MG63 (cell line): ENCODE measurements around the gene GNAO1. TPM values are rescaled to one million over a fixed set of nuclear protein-coding genes. Genes with fewer than 3 reads are reported as not detected.

Experiments
- DNase-seq: peaks from one replicate; pipeline ENCODE4 v3.0.0-alpha.2; 2020
- H3K27me3 ChIP-seq: fragments of 250-450 bp; sonication (Bioruptor Pico); 2 replicates; pipeline ENCODE4 v1.5.1; 2020; ENCODE audit warnings: mild to moderate bottlenecking, moderate library complexity
- H3K36me3 ChIP-seq: fragments of 250-450 bp; sonication (Bioruptor Pico); 2 replicates; pipeline ENCODE4 v1.5.1; 2020; ENCODE audit warnings: mild to moderate bottlenecking, moderate library complexity
- H3K4me3 ChIP-seq: fragments of 250-450 bp; sonication (Bioruptor Pico); 2 replicates; pipeline ENCODE4 v1.5.1; 2020; ENCODE audit warnings: mild to moderate bottlenecking, moderate library complexity
- H3K9me3 ChIP-seq: fragments of 250-450 bp; sonication (Bioruptor Pico); 2 replicates; pipeline ENCODE4 v1.5.1; 2020; ENCODE audit warnings: mild to moderate bottlenecking, moderate library complexity
- total RNA-seq: library from RNA; depleted of rRNA; stranded (reverse); fragments of >200 nt; shearing (Covaris generic); gene quantifications from 2 replicates; pipeline ENCODE4 v1.2.3, GENCODE V29; 2014; ENCODE audit warnings: low replicate concordance

Gene GNAO1
- total RNA-seq, 1 experiment from 2014 or later: 0.92 TPM

DNA sequence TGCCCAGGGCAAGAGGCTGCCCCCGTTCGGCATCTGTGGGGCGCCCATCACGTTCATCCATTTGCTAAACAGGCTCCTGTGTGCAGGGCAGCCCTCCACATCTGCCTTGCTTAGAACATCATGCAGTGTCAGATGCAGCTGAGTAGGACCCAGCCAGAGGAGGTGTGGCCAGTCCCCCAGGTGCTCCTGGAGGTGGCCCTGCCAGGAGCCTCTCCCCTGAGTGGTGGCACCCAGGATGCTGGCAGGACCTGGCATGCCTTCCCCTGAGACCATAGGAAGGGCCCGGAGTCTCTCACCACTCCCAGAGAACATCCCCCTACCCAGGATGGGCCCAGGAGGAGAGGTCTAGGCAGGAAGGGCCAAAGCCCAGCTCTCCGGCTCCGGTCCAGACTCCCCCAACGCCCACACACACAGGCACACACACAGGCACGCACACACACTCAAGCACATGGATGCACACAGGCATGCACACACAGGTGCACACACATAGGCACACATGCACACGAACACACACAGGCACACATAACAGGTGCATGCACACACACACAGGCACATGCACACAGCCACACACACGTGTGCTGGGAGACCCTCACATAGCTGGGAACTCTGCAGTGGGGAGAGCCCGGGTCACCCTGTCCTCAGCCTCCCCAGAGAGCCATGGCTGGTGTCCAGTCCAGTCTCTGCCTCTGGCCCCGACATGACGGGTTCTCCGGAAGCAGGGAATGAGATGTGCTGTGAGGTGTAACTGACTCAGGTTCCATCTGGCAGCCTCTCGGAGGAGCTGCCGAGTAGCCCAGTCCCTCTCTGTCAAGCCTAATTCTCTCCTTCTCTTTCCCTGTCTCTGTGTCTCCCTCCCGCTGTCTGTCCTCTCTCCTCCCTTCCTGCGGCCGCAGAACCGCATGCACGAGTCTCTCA, 159.5 kb downstream of the GNAO1 start:
- H3K9me3 ChIP-seq: no peaks in the 10 kb centered on the region
- H3K27me3 ChIP-seq: no peaks in the 10 kb centered on the region
- no peaks in the 10 kb centered on the region for H3K36me3 ChIP-seq
- H3K4me3 ChIP-seq: no peak overlapping the region
- DNase-seq: no peak

- no peaks in the 10 kb centered on the region for H3K36me3 ChIP-seq
- DNase-seq: no peak
- H3K4me3 ChIP-seq: no peak overlapping the region
- no peaks in the 10 kb centered on the region for H3K27me3 ChIP-seq
- no peaks in the 10 kb centered on the region for H3K9me3 ChIP-seq
Observed at GRCh38 chr16:56351481-56351880, 160.2 kb downstream of the GNAO1 start.

GRCh38 chr16:56352351-56353053, 161.2 kb downstream of the GNAO1 start:
- Histone ChIP-seq H3K36me3 (no peaks in the 10 kb centered on the region), H3K27me3 (no peaks in the 10 kb centered on the region), H3K9me3 (no peaks in the 10 kb centered on the region), H3K4me3 (no peak overlapping the region)
- no peak for DNase-seq

DNA sequence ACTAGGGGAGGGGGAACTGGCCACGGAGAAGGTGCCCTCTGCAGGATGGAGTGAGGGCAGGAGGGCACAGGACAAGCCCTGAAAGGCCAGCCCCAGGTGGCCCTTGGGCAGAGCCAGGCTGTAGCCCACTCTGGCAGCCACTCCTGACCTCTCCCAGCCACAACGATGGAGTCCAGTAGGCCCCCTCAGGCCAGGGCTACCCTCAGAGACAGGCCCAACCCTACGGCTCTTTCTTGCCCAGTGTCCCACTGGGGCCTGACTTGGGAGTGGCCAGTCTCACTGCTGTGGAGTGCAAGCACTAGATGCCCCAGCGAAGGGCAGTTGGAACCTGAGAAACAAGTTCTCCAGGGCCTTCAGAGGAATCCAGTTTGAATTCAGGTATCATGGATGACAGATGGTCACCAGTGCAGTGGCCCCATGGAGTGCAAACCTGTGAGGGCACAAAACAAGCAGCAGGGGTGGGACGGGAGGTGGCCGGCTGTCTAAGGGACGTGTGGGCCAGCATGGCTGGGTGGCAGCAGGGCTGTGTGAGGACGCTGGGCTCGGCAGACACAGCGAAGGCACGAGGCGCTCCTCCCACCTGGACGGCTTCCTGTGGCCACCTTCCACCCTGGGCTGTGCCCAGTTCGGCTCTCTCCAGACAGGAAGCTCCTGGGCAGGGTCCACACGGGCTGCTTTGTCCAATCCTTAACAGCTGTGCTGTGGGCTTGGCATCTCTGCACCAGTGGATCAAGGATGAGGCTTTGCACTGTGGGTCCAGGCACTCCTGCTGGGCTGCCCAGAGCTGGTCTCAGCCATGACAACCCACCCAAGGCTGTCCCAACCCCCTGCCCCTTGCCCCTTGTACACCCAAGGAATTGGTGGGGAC, 162.0 kb downstream of the GNAO1 start:
- no peak overlapping the region for H3K4me3 ChIP-seq
- H3K9me3 ChIP-seq: no peaks in the 10 kb centered on the region
- no peak for DNase-seq
- H3K36me3 ChIP-seq: peaks cover 1% of the 10 kb centered on the region; the same call in 1 of the 2 replicates
- H3K27me3 ChIP-seq: no peaks in the 10 kb centered on the region

- Histone ChIP-seq H3K27me3 (no peaks in the 10 kb centered on the region), H3K36me3 (peaks cover 4% of the 10 kb centered on the region; the same call in 1 of the 2 replicates), H3K9me3 (no peaks in the 10 kb centered on the region), H3K4me3 (no peak overlapping the region)
- no peak for DNase-seq
Observed at GRCh38 chr16:56354016-56354415, 162.7 kb downstream of the GNAO1 start.

- H3K9me3 ChIP-seq: no peaks in the 10 kb centered on the region
- no peaks in the 10 kb centered on the region for H3K27me3 ChIP-seq
- peaks cover 6% of the 10 kb centered on the region for H3K36me3 ChIP-seq
- no peak overlapping the region for H3K4me3 ChIP-seq
- no peak for DNase-seq
Observed at GRCh38 chr16:56354746-56355145, 163.5 kb downstream of the GNAO1 start.

DNA sequence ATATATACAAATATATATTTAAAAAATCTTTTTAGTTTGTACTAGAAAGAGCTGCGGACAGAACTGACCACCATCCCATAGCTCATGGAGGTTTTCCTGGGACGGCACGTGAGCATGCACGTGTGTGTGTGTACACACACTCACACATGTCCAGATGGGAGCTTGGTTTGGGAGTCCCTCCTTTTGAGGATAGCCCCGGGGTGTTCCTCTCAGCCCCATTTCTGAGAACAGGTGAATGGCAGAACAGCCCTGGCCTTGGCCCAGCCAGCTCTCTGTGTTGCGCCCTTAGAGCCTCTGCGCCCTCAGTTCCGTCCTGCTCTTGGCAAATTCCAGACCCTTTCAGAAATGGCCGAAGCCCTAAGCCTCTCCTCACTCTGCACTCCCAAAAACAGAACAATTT, 163.9 kb downstream of the GNAO1 start:
- DNase-seq: no peak
- Histone ChIP-seq H3K4me3 (no peak overlapping the region), H3K36me3 (peaks cover 11% of the 10 kb centered on the region), H3K27me3 (no peaks in the 10 kb centered on the region), H3K9me3 (no peaks in the 10 kb centered on the region)

- peak overlapping the region; percentile 43 for H3K4me3 ChIP-seq
- H3K27me3 ChIP-seq: no peaks in the 10 kb centered on the region
- DNase-seq: no peak
- no peaks in the 10 kb centered on the region for H3K9me3 ChIP-seq
- peaks cover 17% of the 10 kb centered on the region for H3K36me3 ChIP-seq
Observed at GRCh38 chr16:56355786-56356275, 164.5 kb downstream of the GNAO1 start.

GRCh38 chr16:56356276-56357240, 165.3 kb downstream of the GNAO1 start:
- no peaks in the 10 kb centered on the region for H3K9me3 ChIP-seq
- peak; percentile 96 for DNase-seq

GRCh38 chr16:56357241-56357764, 166.0 kb downstream of the GNAO1 start:
- no peak for DNase-seq
- Histone ChIP-seq H3K36me3 (peaks cover 24% of the 10 kb centered on the region), H3K4me3 (peak overlapping the region; percentile 43), H3K9me3 (no peaks in the 10 kb centered on the region), H3K27me3 (no peaks in the 10 kb centered on the region)

More at GRCh38 chr16:56356276-56357240, 165.3 kb downstream of the GNAO1 start:
- H3K36me3 ChIP-seq: peaks cover 18% of the 10 kb centered on the region
- H3K27me3 ChIP-seq: no peaks in the 10 kb centered on the region
- peak overlapping the region; percentile 43 for H3K4me3 ChIP-seq

DNA sequence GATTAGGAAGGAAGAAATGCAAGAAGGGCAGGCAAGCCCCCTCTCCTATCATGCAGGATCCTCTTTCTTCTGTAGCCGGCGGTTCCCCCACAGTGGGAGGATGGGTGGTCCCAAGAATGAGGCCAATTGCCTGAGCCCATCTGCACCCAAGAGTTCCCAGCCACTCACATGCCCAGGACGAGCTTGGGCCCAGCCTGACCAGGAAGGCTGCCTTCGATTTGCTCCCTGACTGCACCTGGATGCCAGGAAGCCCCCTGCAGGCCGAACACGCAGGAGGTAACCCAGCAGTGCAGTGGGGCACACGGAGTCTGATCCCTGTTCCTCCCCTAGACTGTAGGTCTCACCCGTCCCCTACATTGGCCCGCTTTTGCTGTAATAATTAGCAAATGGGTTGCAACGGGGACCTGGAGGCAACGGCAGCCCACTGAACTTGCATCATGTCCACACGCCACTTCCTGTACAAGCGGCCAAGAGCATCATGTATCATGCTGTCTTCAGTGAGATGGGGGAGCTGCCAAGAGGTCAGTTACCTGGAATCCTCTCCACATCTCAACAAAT, 166.6 kb downstream of the GNAO1 start:
- no peak overlapping the region for H3K4me3 ChIP-seq
- H3K36me3 ChIP-seq: peaks cover 30% of the 10 kb centered on the region
- H3K27me3 ChIP-seq: no peaks in the 10 kb centered on the region
- DNase-seq: no peak
- H3K9me3 ChIP-seq: no peaks in the 10 kb centered on the region

- H3K36me3 ChIP-seq: peaks cover 55% of the 10 kb centered on the region
- no peaks in the 10 kb centered on the region for H3K27me3 ChIP-seq
- DNase-seq: no peak
- H3K4me3 ChIP-seq: no peak overlapping the region
- H3K9me3 ChIP-seq: no peaks in the 10 kb centered on the region
Observed at GRCh38 chr16:56360117-56361008, 169.1 kb downstream of the GNAO1 start.

DNA sequence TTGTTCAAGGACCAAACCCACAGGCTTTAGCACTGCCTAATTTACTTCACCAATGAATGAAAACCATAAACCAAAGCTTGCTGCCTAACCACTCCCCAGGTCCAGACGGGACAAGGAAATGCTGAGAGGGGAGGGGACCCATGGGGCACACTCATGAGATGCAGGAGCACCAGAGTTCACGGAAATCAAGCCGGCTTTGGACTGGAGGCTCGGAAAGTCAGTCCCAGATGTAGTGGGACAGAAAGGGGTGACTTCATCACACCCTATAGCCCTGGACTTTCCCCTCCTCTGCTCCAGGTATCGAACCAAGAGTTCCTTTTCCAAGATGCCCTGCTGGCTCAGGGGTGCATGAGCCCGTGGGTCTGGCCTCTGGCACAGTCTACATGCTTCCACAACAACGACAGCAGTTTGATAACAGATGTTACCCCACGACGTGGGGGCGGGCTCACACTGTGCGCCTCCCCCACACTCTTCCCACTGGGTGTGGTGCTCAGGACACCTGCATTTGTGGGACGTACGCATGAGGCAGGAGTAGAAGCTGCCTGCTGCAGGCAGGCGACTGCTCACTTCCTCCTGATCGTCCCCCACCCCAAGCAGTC, 170.9 kb downstream of the GNAO1 start:
- Histone ChIP-seq H3K36me3 (peaks cover 67% of the 10 kb centered on the region), H3K4me3 (no peak overlapping the region), H3K27me3 (no peaks in the 10 kb centered on the region), H3K9me3 (no peaks in the 10 kb centered on the region)
- no peak for DNase-seq

GRCh38 chr16:56362706-56363105, 171.4 kb downstream of the GNAO1 start:
- H3K9me3 ChIP-seq: no peaks in the 10 kb centered on the region
- H3K36me3 ChIP-seq: peaks cover 72% of the 10 kb centered on the region
- no peaks in the 10 kb centered on the region for H3K27me3 ChIP-seq
- DNase-seq: no peak
- no peak overlapping the region for H3K4me3 ChIP-seq
